ENCODE data around the gene TREM1.

DNA sequence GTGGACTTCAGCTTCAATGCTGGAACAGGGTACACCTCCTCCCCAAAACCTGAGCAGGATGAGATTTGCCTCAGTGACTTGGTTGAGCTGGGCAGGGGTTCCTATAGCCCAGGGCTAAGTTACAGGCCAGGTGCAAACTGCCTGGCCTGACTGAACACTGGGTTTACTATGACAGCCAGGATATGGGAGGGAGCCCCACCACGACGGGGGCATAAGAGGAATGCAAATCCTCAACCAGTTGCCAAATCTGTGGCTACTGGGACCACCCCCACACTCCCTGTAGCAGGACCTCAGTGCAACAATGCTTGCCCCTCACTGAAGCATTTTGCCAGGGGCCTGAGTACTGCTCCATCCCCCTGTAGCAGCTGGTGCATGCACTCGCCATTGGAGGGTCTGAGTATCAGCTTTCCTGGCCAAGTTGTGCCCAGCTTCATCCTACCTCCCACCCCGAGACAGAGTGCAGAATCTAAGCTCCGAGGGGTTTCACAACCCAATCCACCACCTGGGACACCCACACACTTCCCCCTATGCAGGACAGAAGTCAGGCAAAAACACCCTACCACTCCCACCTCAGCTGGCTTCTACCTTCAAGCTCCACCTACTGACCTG, 30.7 kb downstream of the TREM1 start:
- TF ChIP-seq ZNF274 (IDR thresholded peaks at IDR 0.05; ENCODE audit: low read depth, low read length) (no peak), YY1 (IDR thresholded peaks at IDR 0.05; ENCODE audit: insufficient read depth, insufficient read length) (no peak), SUZ12 (IDR thresholded peaks at IDR 0.05; ENCODE audit: extremely low read depth, insufficient read depth, insufficient read length) (no peak)
